Measurements from ENCODE around the gene MANSC4. TPM values are rescaled to one million over a fixed set of nuclear protein-coding genes. Genes with fewer than 3 reads are reported as not detected.

The MANSC4 gene
- total RNA-seq, 2 experiments from 2014 or later: not detected

- no peaks in the 10 kb centered on the region for H3K9me3 Mint-ChIP-seq
- no peak for DNase-seq
- no peak for ATAC-seq (ENCODE audit: low read depth)
- no peak overlapping the region for H3K27ac Mint-ChIP-seq
- no peaks in the 10 kb centered on the region for H3K27me3 Mint-ChIP-seq
- peaks cover 23% of the 10 kb centered on the region for H3K4me1 Mint-ChIP-seq
- POLR2A ChIA-PET: no interaction called here
- peaks cover 27% of the 10 kb centered on the region for H3K36me3 Mint-ChIP-seq
- no peak overlapping the region for H3K4me3 Mint-ChIP-seq
Measured at GRCh38 chr12:27787559-27787958, 7.5 kb upstream of the MANSC4 start.

GRCh38 chr12:27785882-27786570 is 6.0 kb upstream of the MANSC4 start:
- ATAC-seq (ENCODE audit: low read depth) (no peak), DNase-seq (no peak)
- Mint-ChIP-seq H3K9me3 (no peaks in the 10 kb centered on the region), H3K27me3 (no peaks in the 10 kb centered on the region), H3K4me1 (peaks cover 38% of the 10 kb centered on the region), H3K36me3 (peaks cover 21% of the 10 kb centered on the region), H3K4me3 (no peak overlapping the region), H3K27ac (no peak overlapping the region)
- POLR2A ChIA-PET: no interaction called here

- H3K36me3 Mint-ChIP-seq: peaks cover 16% of the 10 kb centered on the region
- H3K4me3 Mint-ChIP-seq: peak overlapping the region; percentile 27
- no peaks in the 10 kb centered on the region for H3K27me3 Mint-ChIP-seq
- POLR2A ChIA-PET: interaction anchor here (0.7 kb wide), 1 partner anchor 749 kb away, joined by 3 read pairs; no protein-coding TSS in a partner anchor
- ATAC-seq (ENCODE audit: low read depth) (no peak), DNase-seq (no peak)
- no peaks in the 10 kb centered on the region for H3K9me3 Mint-ChIP-seq
- no peak overlapping the region for H3K27ac Mint-ChIP-seq
- peaks cover 40% of the 10 kb centered on the region for H3K4me1 Mint-ChIP-seq
Measured at GRCh38 chr12:27782481-27782880, 2.4 kb upstream of the MANSC4 start.

GRCh38 chr12:27781680-27782079 is 1.6 kb upstream of the MANSC4 start:
- DNase-seq: no peak
- POLR2A ChIA-PET: no interaction called here
- no peaks in the 10 kb centered on the region for H3K9me3 Mint-ChIP-seq
- peaks cover 16% of the 10 kb centered on the region for H3K36me3 Mint-ChIP-seq
- H3K4me1 Mint-ChIP-seq: peaks cover 40% of the 10 kb centered on the region
- ATAC-seq (ENCODE audit: low read depth): no peak
- H3K27ac Mint-ChIP-seq: peak overlapping the region; percentile 79
- peak overlapping the region; percentile 79 for H3K4me3 Mint-ChIP-seq
- H3K27me3 Mint-ChIP-seq: no peaks in the 10 kb centered on the region

- peak overlapping the region; percentile 79 for H3K4me3 Mint-ChIP-seq
- peaks cover 12% of the 10 kb centered on the region for H3K36me3 Mint-ChIP-seq
- H3K4me1 Mint-ChIP-seq: peaks cover 35% of the 10 kb centered on the region
- H3K27me3 Mint-ChIP-seq: no peaks in the 10 kb centered on the region
- DNase-seq (no peak), ATAC-seq (ENCODE audit: low read depth) (peak; percentile 44)
- H3K9me3 Mint-ChIP-seq: no peaks in the 10 kb centered on the region
- POLR2A ChIA-PET: interaction anchor here (1.0 to 2.2 kb wide), 9 partner anchors 9 to 71 kb away, joined by 3 to 8 read pairs (median 5); partner anchors contain the start of gene MRPS35
- peak overlapping the region; percentile 79 for H3K27ac Mint-ChIP-seq
Measured at GRCh38 chr12:27780612-27781408, 774 bp upstream of the MANSC4 start.

- no peaks in the 10 kb centered on the region for H3K27me3 Mint-ChIP-seq
- H3K9me3 Mint-ChIP-seq: no peaks in the 10 kb centered on the region
- H3K4me3 Mint-ChIP-seq: peak overlapping the region; percentile 91
- POLR2A ChIA-PET: interaction anchor here (1.0 to 2.2 kb wide), 8 partner anchors 8 to 195 kb away, joined by 3 to 8 read pairs (median 6); partner anchors contain the start of gene MRPS35
- ATAC-seq (ENCODE audit: low read depth): no peak
- peaks cover 26% of the 10 kb centered on the region for H3K4me1 Mint-ChIP-seq
- peak overlapping the region; percentile 88 for H3K27ac Mint-ChIP-seq
- peaks cover 7% of the 10 kb centered on the region for H3K36me3 Mint-ChIP-seq
- no peak for DNase-seq
Measured at GRCh38 chr12:27779416-27779919, 568 bp downstream of the MANSC4 start.

- DNase-seq (no peak), ATAC-seq (ENCODE audit: low read depth) (no peak)
- H3K4me1 Mint-ChIP-seq: peaks cover 25% of the 10 kb centered on the region
- H3K27ac Mint-ChIP-seq: no peak overlapping the region
- no peaks in the 10 kb centered on the region for H3K27me3 Mint-ChIP-seq
- no peaks in the 10 kb centered on the region for H3K9me3 Mint-ChIP-seq
- POLR2A ChIA-PET: interaction anchor here (1.7 kb wide), 1 partner anchor 11 kb away, joined by 5 read pairs; no protein-coding TSS in a partner anchor
- no peak overlapping the region for H3K4me3 Mint-ChIP-seq
- H3K36me3 Mint-ChIP-seq: peaks cover 5% of the 10 kb centered on the region
Measured at GRCh38 chr12:27778206-27778605, 1.8 kb downstream of the MANSC4 start.

- Mint-ChIP-seq H3K36me3 (peaks cover 5% of the 10 kb centered on the region), H3K9me3 (no peaks in the 10 kb centered on the region), H3K27me3 (no peaks in the 10 kb centered on the region), H3K4me3 (no peak overlapping the region), H3K4me1 (peaks cover 20% of the 10 kb centered on the region), H3K27ac (no peak overlapping the region)
- no peak for ATAC-seq (ENCODE audit: low read depth)
- DNase-seq: no peak
- POLR2A ChIA-PET: no interaction called here
Measured at GRCh38 chr12:27777141-27777540, 2.9 kb downstream of the MANSC4 start.

- ATAC-seq (ENCODE audit: low read depth) (no peak), DNase-seq (no peak)
- H3K27me3 Mint-ChIP-seq: peaks cover 2% of the 10 kb centered on the region
- POLR2A ChIA-PET: no interaction called here
- no peak overlapping the region for H3K4me3 Mint-ChIP-seq
- no peaks in the 10 kb centered on the region for H3K36me3 Mint-ChIP-seq
- H3K4me1 Mint-ChIP-seq: peaks cover 4% of the 10 kb centered on the region
- no peaks in the 10 kb centered on the region for H3K9me3 Mint-ChIP-seq
- H3K27ac Mint-ChIP-seq: no peak overlapping the region
Measured at GRCh38 chr12:27772328-27773049, 7.5 kb downstream of the MANSC4 start.

GRCh38 chr12:27771481-27772327 is 8.3 kb downstream of the MANSC4 start:
- no peak overlapping the region for H3K27ac Mint-ChIP-seq
- H3K4me3 Mint-ChIP-seq: no peak overlapping the region
- POLR2A ChIA-PET: interaction anchor here (0.6 kb wide), 1 partner anchor 8 kb away, joined by 3 read pairs; no protein-coding TSS in a partner anchor
- ATAC-seq (ENCODE audit: low read depth) (no peak), DNase-seq (no peak)
- peaks cover 6% of the 10 kb centered on the region for H3K4me1 Mint-ChIP-seq
- H3K36me3 Mint-ChIP-seq: no peaks in the 10 kb centered on the region
- H3K27me3 Mint-ChIP-seq: peaks cover 2% of the 10 kb centered on the region
- H3K9me3 Mint-ChIP-seq: no peaks in the 10 kb centered on the region

- POLR2A ChIA-PET: interaction anchor here (2.4 kb wide), 1 partner anchor 11 kb away, joined by 8 read pairs; the partner anchor contains the start of genes KLHL42 and MANSC4
- peaks cover 9% of the 10 kb centered on the region for H3K4me1 Mint-ChIP-seq
- H3K36me3 Mint-ChIP-seq: no peaks in the 10 kb centered on the region
- H3K27me3 Mint-ChIP-seq: peaks cover 2% of the 10 kb centered on the region
- DNase-seq (no peak), ATAC-seq (ENCODE audit: low read depth) (no peak)
- no peak overlapping the region for H3K4me3 Mint-ChIP-seq
- no peak overlapping the region for H3K27ac Mint-ChIP-seq
- H3K9me3 Mint-ChIP-seq: no peaks in the 10 kb centered on the region
Measured at GRCh38 chr12:27769142-27769673, 10.8 kb downstream of the MANSC4 start.

GRCh38 chr12:27766587-27766986 is 13.4 kb downstream of the MANSC4 start:
- H3K27me3 Mint-ChIP-seq: peaks cover 2% of the 10 kb centered on the region
- no peak overlapping the region for H3K27ac Mint-ChIP-seq
- no peak for DNase-seq
- no peak overlapping the region for H3K4me3 Mint-ChIP-seq
- ATAC-seq (ENCODE audit: low read depth): no peak
- H3K36me3 Mint-ChIP-seq: no peaks in the 10 kb centered on the region
- no peaks in the 10 kb centered on the region for H3K9me3 Mint-ChIP-seq
- H3K4me1 Mint-ChIP-seq: peaks cover 19% of the 10 kb centered on the region
- POLR2A ChIA-PET: interaction anchor here (1.2 kb wide), 1 partner anchor 13 kb away, joined by 5 read pairs; no protein-coding TSS in a partner anchor
